SK-N-MC (cell line): ENCODE results near the gene TES.

Experiments
- DNase-seq: peaks from one replicate; pipeline ENCODE4 v3.0.0-alpha.2; 2011; ENCODE audit warnings: low read depth, low spot score
- H3K27ac ChIP-seq: fragments of 200-600 bp; sonication (generic); 2 replicates; pipeline ENCODE4 v1.5.1; 2016; ENCODE audit warnings: mixed run types
- H3K36me3 ChIP-seq: fragments of 200-600 bp; sonication (generic); 2 replicates; pipeline ENCODE4 v1.6.1; 2017; ENCODE audit warnings: antibody characterized with exemption, low read length, mixed read lengths; ENCODE audit not compliant: insufficient read depth
- H3K4me3 ChIP-seq: fragments of 200-600 bp; sonication (generic); 2 replicates; pipeline ENCODE4 v1.5.1; 2016
- H3K9ac ChIP-seq: fragments of 200-600 bp; sonication (generic); 2 replicates; pipeline ENCODE4 v1.8.0; 2017; ENCODE audit warnings: mixed run types, mixed read lengths; ENCODE audit not compliant: insufficient read length
- H3K9me3 ChIP-seq: fragments of 200-600 bp; sonication (generic); 2 replicates; pipeline ENCODE4 v1.6.1; 2017; ENCODE audit warnings: low read depth, mild to moderate bottlenecking, antibody characterized with exemption, low read length, moderate library complexity, mixed read lengths
- EZH2 ChIP-seq: fragments of 200-600 bp; sonication (generic); IDR thresholded peaks from one replicate; pipeline ENCODE4 v1.6.1; 2017; ENCODE audit warnings: antibody characterized with exemption
- FOXP2 ChIP-seq: optimal IDR thresholded peaks from 2 replicates; pipeline ENCODE3; 2011; ENCODE audit warnings: mild to moderate bottlenecking, moderate library complexity; ENCODE audit not compliant: insufficient read depth; ENCODE audit errors: extremely low read length, control extremely low read depth
- POLR2AphosphoS5 ChIP-seq: IDR thresholded peaks from 2 replicates; pipeline ENCODE4 v1.6.1; 2012; ENCODE audit warnings: mild to moderate bottlenecking, low read depth, low read length, borderline replicate concordance

TES gene

GRCh38 chr7:116305485-116306408, 95.4 kb downstream of the TES start:
- TF ChIP-seq POLR2AphosphoS5 (no peak), EZH2 (no peak), FOXP2 (no peak)
- no peak overlapping the region for H3K27ac ChIP-seq

DNA sequence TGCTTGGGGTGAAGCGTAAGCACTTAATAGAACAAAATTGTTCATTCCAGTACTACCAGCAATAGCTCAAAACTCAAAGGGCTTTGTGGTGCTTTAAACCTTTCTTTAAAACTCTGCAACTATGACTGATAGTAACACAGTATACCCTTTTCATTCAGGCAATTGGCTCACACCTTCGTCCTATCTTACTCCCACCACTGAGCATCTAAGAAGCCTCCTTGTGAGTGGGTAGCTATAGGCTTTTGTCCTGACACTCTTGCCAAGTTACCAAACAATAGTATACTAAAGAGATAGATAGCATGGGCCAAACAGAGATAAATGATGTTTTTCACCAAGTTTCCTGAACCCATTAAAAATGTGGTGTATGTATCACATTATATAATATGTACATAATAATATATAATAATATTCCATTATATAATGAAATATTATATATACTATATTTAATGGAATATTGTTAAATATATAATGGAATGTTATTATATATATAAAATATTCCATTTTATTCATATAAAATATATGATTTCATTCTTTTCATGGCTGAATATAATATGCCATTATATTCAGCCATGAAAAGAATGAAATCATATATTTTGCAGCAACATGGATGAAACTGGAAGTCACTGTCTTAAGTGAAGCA, 96.2 kb downstream of the TES start:
- Histone ChIP-seq H3K4me3 (no peak overlapping the region), H3K9me3 (no peaks in the 10 kb centered on the region), H3K36me3 (no peaks in the 10 kb centered on the region), H3K27ac (no peak overlapping the region), H3K9ac (no peak overlapping the region)
- DNase-seq: no peak
- TF ChIP-seq POLR2AphosphoS5 (no peak), EZH2 (no peak), FOXP2 (no peak)

More at GRCh38 chr7:116305485-116306408, 95.4 kb downstream of the TES start:
- no peak overlapping the region for H3K9ac ChIP-seq
- H3K36me3 ChIP-seq: no peaks in the 10 kb centered on the region
- no peak overlapping the region for H3K4me3 ChIP-seq
- H3K9me3 ChIP-seq: no peaks in the 10 kb centered on the region
- DNase-seq: no peak

DNA sequence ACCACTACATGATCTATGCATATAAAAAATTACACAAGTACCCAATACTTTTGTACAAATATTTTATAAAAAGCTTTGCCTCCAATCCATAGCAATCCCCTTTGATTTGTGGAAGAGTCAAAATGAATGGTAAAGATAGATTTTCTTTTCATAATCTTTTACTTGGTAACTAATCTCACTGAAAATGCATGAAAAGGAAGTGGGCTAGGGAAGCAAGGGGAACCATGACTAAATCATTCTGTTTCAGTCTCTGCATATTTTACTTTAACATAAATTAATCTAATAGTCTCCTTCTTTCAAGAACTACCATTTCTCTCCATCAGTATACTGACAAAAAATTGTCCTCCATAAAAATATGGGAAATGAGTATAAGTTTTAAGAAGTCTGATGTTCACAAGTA, 96.9 kb downstream of the TES start:
- Histone ChIP-seq H3K27ac (no peak overlapping the region), H3K36me3 (no peaks in the 10 kb centered on the region), H3K4me3 (no peak overlapping the region), H3K9ac (no peak overlapping the region), H3K9me3 (no peaks in the 10 kb centered on the region)
- DNase-seq: no peak
- TF ChIP-seq POLR2AphosphoS5 (no peak), FOXP2 (no peak), EZH2 (no peak)
